Ectodermal cell (in vitro differentiated cells): ENCODE results near the gene TRIM22. TPM values are rescaled to one million over a fixed set of nuclear protein-coding genes. Genes with fewer than 3 reads are reported as not detected.
"Not testable (repeated sequence)": the region's sequence is repeated elsewhere in the genome, so short reads cannot be mapped to it uniquely, and the experiment has no call there.

ENCODE experiments used
- H3K27ac ChIP-seq: 2 replicates; pipeline ENCODE4 v1.7.0; 2013; ENCODE audit warnings: mild to moderate bottlenecking, low read depth, low read length; ENCODE audit not compliant: insufficient read depth, poor library complexity, severe bottlenecking
- H3K27me3 ChIP-seq: 2 replicates; pipeline ENCODE4 v1.7.0; 2013; ENCODE audit warnings: mild to moderate bottlenecking, low read length; ENCODE audit not compliant: insufficient read depth, control insufficient read depth, poor library complexity, severe bottlenecking
- H3K36me3 ChIP-seq: one replicate; pipeline ENCODE4 v1.7.0; 2013; ENCODE audit warnings: low read length; ENCODE audit not compliant: control insufficient read depth, insufficient read depth
- H3K4me1 ChIP-seq: one replicate; pipeline ENCODE4 v1.7.0; 2013; ENCODE audit warnings: low read length; ENCODE audit not compliant: control insufficient read depth, insufficient read depth
- H3K4me3 ChIP-seq: 2 replicates; pipeline ENCODE4 v1.7.0; 2013; ENCODE audit warnings: low read depth, low read length, control low read depth; ENCODE audit not compliant: insufficient read depth
- H3K9me3 ChIP-seq: 2 replicates; pipeline ENCODE4 v1.7.0; 2013; ENCODE audit warnings: mild to moderate bottlenecking, low read length, moderate library complexity; ENCODE audit not compliant: control insufficient read depth
- WGBS, 2 experiments: methylation state at CpG; one replicate each; pipeline ENCODE4 v1.1.7; 2013; ENCODE audit warnings: missing lambda C conversion rate in 2 of 2; 5-methylcytosine and 5-hydroxymethylcytosine counted together
- polyA plus RNA-seq, 4 experiments: library from polyadenylated mRNA; stranded (reverse); fragments of 50-300 nt; gene quantifications; one replicate each; pipeline ENCODE4 v1.2.3, GENCODE V29; 2013

Gene TRIM22, protein sequence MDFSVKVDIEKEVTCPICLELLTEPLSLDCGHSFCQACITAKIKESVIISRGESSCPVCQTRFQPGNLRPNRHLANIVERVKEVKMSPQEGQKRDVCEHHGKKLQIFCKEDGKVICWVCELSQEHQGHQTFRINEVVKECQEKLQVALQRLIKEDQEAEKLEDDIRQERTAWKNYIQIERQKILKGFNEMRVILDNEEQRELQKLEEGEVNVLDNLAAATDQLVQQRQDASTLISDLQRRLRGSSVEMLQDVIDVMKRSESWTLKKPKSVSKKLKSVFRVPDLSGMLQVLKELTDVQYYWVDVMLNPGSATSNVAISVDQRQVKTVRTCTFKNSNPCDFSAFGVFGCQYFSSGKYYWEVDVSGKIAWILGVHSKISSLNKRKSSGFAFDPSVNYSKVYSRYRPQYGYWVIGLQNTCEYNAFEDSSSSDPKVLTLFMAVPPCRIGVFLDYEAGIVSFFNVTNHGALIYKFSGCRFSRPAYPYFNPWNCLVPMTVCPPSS
- 7.5 TPM for polyA plus RNA-seq (2013, experiment 1 of 4)
- 6.3 TPM for polyA plus RNA-seq (2013, experiment 2 of 4)
- 6.4 TPM for polyA plus RNA-seq (2013, experiment 3 of 4)
- 6.3 TPM for polyA plus RNA-seq (2013, experiment 4 of 4)

DNA sequence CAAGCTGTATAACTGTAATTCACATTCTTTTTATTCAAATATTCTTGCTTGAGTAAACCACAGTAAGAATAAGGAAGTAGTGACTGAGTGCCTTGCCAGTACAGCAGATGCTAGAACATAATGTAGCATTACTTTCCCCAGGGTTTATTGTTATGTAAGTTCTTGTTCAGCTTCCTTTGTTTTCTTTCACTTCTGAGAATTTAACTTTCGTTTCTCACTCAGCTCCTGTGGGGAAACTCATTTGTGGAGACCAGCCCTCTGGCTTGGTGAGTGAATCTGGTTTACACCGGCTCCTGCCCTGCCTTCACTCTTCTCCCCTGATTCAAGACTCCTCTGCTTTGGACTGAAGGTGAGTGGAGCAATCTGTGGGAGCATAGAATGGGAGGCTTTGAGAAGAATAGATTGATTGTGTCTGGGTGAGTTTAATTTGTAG is at the start of gene TRIM22:
Gene TRIM22 (plus strand): TSS at position 240 of the 433 bp plus-strand sequence. CDS start 6,443 bp downstream, outside the sequence.
- Histone ChIP-seq H3K9me3 (no peaks in the 10 kb centered on the region), H3K27ac (peak within 1 kb of the TSS; percentile 22), H3K27me3 (no peaks in the 10 kb centered on the region), H3K36me3 (no peaks in the 10 kb centered on the region), H3K4me1 (no peaks in the 10 kb centered on the region), H3K4me3 (no peak within 1 kb of the TSS)
- 13 to 19% methylated on average over 2 of the region's 2 CpGs for WGBS, 2 experiments

DNA sequence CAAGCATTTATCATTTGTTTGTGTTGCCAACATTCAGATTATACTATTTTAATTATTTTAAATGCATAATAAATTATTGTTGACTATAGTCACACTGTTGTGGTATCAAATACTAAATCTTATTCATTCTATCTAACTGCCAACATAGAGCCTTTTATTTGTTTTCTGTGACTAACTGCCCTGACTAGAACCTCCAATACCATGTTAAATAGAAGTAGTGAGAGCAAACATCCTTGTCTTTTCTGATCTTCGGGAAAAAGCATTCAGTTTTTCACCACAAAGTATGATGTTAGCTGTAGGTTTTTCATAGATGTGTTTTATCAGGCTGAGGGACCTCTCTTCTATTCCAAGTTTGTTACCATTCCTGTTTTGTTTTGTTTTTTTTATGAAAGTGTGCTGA is 49.6 kb upstream of the TRIM22 start:
- H3K36me3 ChIP-seq = no peaks in the 10 kb centered on the region
- no peaks in the 10 kb centered on the region for H3K4me1 ChIP-seq

DNA sequence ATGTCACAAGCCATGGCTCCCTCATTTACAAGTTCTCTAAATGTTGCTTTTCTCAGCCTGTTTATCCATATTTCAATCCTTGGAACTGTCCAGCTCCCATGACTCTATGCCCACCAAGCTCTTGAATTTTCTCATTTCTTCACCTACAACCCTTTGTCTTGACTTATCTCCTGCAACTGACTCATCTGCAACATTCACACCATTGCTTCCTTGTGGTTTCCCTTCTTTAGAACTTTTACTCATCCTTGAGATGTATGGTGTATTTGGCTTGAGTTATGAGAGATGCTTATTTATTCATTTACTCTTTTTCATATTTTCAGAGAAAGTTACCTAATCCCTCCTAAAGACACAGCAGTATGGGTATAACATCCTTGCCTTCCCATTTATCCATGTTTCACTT is 46.0 kb upstream of the TRIM22 start:
- no peaks in the 10 kb centered on the region for H3K9me3 ChIP-seq

More for the DNA sequence above, 49.6 kb upstream of the TRIM22 start:
- no peak overlapping the region for H3K4me3 ChIP-seq
- no peaks in the 10 kb centered on the region for H3K9me3 ChIP-seq
- no peaks in the 10 kb centered on the region for H3K27me3 ChIP-seq
- 92 to 96% methylated on average over 1 of the region's 1 CpG for WGBS, 2 experiments
- H3K27ac ChIP-seq = no peak overlapping the region

DNA sequence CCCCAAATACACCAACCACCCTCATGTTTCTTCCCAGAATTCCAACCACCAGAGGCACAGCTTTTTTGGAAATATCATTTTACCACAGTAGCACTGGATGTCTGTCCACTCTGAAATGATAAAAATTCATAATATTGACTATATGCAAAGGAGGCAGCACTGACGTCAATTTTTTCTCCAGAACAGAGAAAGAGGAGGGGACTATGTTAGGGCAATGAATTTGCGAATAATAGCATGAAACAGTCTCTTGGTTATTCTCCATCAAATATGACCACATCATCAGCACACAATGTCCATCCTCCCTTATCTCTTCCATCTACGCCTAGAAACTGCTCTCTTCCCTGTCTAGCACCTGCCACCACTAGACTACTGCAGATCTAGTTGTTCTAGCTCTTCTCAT is 43.5 kb upstream of the TRIM22 start:
- H3K36me3 ChIP-seq = no peaks in the 10 kb centered on the region
- H3K9me3 ChIP-seq = no peaks in the 10 kb centered on the region
- no peaks in the 10 kb centered on the region for H3K4me1 ChIP-seq
- H3K4me3 ChIP-seq = no peak overlapping the region
- 91 to 99% methylated on average over 3 of the region's 3 CpGs for WGBS, 2 experiments
- no peak overlapping the region for H3K27ac ChIP-seq
- H3K27me3 ChIP-seq = no peaks in the 10 kb centered on the region

More for the DNA sequence above, 46.0 kb upstream of the TRIM22 start:
- Histone ChIP-seq H3K27ac (no peak overlapping the region), H3K27me3 (no peaks in the 10 kb centered on the region), H3K36me3 (no peaks in the 10 kb centered on the region), H3K4me1 (no peaks in the 10 kb centered on the region), H3K4me3 (no peak overlapping the region)

DNA sequence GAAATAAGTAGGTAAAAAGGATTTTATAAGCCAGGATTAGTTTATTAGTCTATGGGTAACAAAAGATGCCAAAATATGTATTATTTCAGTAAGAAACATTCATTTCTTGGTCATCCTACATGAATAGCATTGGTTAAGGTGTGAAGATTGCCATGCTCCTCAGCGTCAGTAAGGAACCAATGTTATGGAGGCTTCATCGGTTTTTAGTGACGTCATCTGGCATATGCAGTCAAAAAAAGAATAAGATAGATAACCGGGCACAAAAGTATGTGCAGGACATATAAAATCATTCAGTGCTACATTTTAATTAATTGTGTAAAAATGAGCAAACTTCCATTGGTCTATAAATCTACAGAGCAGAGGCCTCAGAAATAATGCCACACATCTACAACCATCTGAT is 34.1 kb upstream of the TRIM22 start:
- H3K9me3 ChIP-seq = no peaks in the 10 kb centered on the region
- H3K27ac ChIP-seq = no peak overlapping the region
- H3K36me3 ChIP-seq = no peaks in the 10 kb centered on the region
- WGBS, 2 experiments = 85 to 97% methylated on average over 3 to 4 of the region's 4 CpGs
- no peaks in the 10 kb centered on the region for H3K4me1 ChIP-seq
- H3K27me3 ChIP-seq = no peaks in the 10 kb centered on the region
- H3K4me3 ChIP-seq = no peak overlapping the region

DNA sequence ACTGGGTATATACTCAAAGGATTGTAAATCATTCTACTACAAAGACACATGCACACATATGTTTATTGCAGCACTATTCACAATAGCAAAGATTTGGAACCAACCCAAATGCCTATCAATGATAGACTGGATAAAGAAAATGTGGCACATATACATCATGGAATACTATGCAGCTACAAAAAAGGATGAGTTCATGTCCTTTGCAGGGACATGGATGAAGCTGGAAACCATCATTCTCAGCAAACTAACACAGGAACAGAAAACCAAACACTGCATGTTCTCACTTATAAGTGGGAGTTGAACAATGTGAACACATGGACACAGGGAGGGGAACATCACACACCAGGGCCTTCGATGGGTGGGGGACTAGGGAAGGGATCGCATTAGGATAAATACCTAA is 32.6 kb upstream of the TRIM22 start:
- WGBS, 2 experiments = 95 to 96% methylated on average over 2 of the region's 2 CpGs
- not testable (repeated sequence) for H3K27me3 ChIP-seq, H3K4me3 ChIP-seq, H3K27ac ChIP-seq, H3K9me3 ChIP-seq, H3K4me1 ChIP-seq, H3K36me3 ChIP-seq

DNA sequence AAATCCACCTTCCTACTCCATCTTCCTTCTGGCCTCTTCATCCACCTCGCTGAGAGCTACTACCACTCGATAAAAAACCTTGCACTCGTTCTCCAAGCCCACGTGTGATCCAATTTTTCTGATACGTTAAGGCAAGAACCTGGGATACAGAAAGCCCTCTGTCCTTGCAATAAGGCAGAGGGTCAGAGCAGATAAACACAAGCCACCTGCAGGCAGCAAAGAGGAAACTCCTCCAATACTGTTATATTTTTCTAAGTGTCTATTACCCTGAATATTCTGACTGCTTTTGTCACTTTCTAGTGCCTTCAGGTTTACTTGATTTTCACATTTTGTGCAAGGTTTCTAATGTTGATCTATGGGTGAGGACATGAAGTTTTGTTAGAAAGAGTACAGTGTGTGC is 31.3 kb upstream of the TRIM22 start:
- Histone ChIP-seq H3K27ac (no peak overlapping the region), H3K27me3 (no peaks in the 10 kb centered on the region), H3K36me3 (no peaks in the 10 kb centered on the region), H3K9me3 (no peaks in the 10 kb centered on the region), H3K4me1 (no peaks in the 10 kb centered on the region), H3K4me3 (no peak overlapping the region)
- WGBS, 2 experiments = 89 to 93% methylated on average over 5 of the region's 5 CpGs

DNA sequence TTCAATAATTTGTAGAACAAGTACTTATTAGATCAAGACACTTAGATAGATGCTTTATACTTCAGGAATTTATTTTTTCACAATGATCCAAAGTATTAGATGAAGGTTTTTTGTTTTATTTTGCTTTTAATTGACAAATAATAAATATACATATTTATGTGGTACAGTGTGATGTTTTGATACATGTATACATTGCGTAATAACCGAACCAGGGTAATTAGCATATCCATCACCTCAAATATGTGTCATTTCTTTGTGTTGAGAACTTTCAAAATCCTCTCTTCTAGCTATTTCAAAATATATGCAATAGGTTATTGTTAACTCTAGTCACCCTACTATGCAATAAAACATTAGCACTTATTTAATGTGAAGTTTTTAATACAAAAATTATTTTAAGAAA is 26.1 kb upstream of the TRIM22 start:
- Histone ChIP-seq H3K36me3 (no peaks in the 10 kb centered on the region), H3K27ac (no peak overlapping the region)
- WGBS, 2 experiments = no CpG with 5 or more reads among the region's 2 CpGs

DNA sequence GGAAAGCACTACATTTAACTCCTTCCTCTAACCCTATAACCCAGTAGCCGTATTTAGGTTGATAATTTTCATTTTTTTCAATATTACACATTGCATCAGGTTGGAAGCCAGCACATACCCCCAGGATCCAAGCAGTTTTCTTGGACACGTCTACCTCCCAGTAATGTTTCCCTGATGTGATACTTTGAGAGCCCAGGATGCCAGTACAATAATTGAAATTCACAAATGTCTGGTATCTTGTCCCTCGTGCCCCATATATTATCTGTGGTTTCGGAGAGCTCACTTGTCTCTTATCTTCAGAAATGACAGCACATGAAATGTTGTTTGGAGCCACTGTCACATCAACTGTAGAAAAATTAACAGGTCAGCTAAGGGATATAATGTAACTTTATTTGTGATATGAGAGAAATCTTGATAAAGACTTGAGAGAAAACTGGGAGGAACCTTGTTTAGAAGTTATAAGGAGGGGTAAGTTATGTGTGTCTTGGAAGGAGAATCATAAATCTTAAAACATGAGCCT is 24.5 kb upstream of the TRIM22 start:
- Histone ChIP-seq H3K36me3 (no peaks in the 10 kb centered on the region), H3K9me3 (no peaks in the 10 kb centered on the region), H3K27me3 (no peaks in the 10 kb centered on the region), H3K27ac (no peak overlapping the region), H3K4me3 (no peak overlapping the region), H3K4me1 (no peaks in the 10 kb centered on the region)
- WGBS, 2 experiments = 92 to 95% methylated on average over 4 of the region's 4 CpGs

More for the DNA sequence above, 26.1 kb upstream of the TRIM22 start:
- Histone ChIP-seq H3K4me3 (no peak overlapping the region), H3K4me1 (no peaks in the 10 kb centered on the region), H3K27me3 (no peaks in the 10 kb centered on the region), H3K9me3 (no peaks in the 10 kb centered on the region)

DNA sequence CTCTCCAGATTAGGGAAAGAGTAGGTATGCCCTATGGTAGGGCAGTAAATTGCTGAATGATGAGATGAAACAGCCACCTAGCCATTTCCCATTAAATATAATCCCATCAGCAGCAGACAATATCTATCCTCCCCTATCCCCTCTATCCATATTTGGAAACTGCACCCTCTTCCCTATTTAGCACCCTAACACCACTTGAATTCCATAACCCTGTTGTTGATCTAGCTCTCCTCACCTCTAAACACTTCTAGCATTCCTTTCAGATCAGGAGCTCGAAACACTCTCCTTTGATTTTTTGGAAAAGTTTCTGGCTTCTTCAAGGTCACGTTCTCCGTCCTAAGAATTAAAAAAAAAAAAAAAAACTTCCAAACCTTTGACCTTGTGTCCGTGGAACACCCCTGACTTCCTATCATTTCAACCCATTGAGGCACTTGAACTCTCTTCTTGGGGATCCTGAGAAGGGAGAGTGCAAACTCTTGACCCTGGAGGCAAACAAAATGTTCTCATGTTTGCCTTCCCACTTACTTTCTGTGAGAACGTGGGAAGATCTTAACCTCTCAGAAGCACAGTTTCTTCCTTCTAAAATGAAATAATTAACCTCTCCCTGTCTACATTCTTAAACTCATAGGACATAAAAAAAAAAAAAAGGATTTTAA is 23.7 kb upstream of the TRIM22 start:
- Histone ChIP-seq H3K36me3 (no peaks in the 10 kb centered on the region), H3K4me1 (no peaks in the 10 kb centered on the region), H3K4me3 (no peak overlapping the region), H3K27ac (no peak overlapping the region), H3K9me3 (no peaks in the 10 kb centered on the region), H3K27me3 (no peaks in the 10 kb centered on the region)
- 93 to 94% methylated on average over 5 of the region's 5 CpGs for WGBS, 2 experiments
